GM06990 (cell line): ENCODE data around the gene CTNNA3.

Source experiments
- DNase-seq: peaks from one replicate; pipeline ENCODE4 v3.0.0-alpha.2; 2011; ENCODE audit not compliant: insufficient read length; ENCODE audit errors: extremely low read depth
- H3K27me3 ChIP-seq: replicated peaks from 2 replicates; pipeline ENCODE4 v1.6.0; 2011; ENCODE audit warnings: low read length; ENCODE audit not compliant: control insufficient read depth, insufficient read depth
- H3K36me3 ChIP-seq: 2 replicates; pipeline ENCODE4 v1.5.1; 2011; ENCODE audit warnings: low read length; ENCODE audit not compliant: control insufficient read depth, insufficient read depth
- H3K4me3 ChIP-seq: replicated peaks from 2 replicates; pipeline ENCODE4 v1.5.1; 2011; ENCODE audit warnings: low read depth, mild to moderate bottlenecking, control low read depth, low read length
- TF ChIP-seq, protein P1 (sequence below): IDR thresholded peaks from 2 replicates; pipeline ENCODE4 v1.5.1; 2011; ENCODE audit warnings: low read length, control low read depth, mild to moderate bottlenecking, inconsistent platforms; ENCODE audit not compliant: insufficient read depth, poor library complexity, severe bottlenecking

The CTNNA3 gene

GRCh38 chr10:65949526-65949925 is 1746.5 kb downstream of the CTNNA3 start:
- Histone ChIP-seq H3K4me3 (no peak overlapping the region), H3K36me3 (no peaks in the 10 kb centered on the region), H3K27me3 (no peaks in the 10 kb centered on the region)
- DNase-seq: no peak
- TF ChIP-seq, protein P1, sequence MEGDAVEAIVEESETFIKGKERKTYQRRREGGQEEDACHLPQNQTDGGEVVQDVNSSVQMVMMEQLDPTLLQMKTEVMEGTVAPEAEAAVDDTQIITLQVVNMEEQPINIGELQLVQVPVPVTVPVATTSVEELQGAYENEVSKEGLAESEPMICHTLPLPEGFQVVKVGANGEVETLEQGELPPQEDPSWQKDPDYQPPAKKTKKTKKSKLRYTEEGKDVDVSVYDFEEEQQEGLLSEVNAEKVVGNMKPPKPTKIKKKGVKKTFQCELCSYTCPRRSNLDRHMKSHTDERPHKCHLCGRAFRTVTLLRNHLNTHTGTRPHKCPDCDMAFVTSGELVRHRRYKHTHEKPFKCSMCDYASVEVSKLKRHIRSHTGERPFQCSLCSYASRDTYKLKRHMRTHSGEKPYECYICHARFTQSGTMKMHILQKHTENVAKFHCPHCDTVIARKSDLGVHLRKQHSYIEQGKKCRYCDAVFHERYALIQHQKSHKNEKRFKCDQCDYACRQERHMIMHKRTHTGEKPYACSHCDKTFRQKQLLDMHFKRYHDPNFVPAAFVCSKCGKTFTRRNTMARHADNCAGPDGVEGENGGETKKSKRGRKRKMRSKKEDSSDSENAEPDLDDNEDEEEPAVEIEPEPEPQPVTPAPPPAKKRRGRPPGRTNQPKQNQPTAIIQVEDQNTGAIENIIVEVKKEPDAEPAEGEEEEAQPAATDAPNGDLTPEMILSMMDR: no peak

GRCh38 chr10:65945061-65945460 is 1750.9 kb downstream of the CTNNA3 start:
- no peaks in the 10 kb centered on the region for H3K27me3 ChIP-seq
- TF ChIP-seq, protein P1: no peak
- no peak for DNase-seq
- no peaks in the 10 kb centered on the region for H3K36me3 ChIP-seq
- no peak overlapping the region for H3K4me3 ChIP-seq

- DNase-seq: no peak
- Histone ChIP-seq H3K4me3 (no peak overlapping the region), H3K27me3 (no peaks in the 10 kb centered on the region), H3K36me3 (no peaks in the 10 kb centered on the region)
- TF ChIP-seq, protein P1: no peak
Observed at GRCh38 chr10:65943451-65943850, 1752.5 kb downstream of the CTNNA3 start.

GRCh38 chr10:65940816-65941662 is 1755.0 kb downstream of the CTNNA3 start:
- no peak for DNase-seq

DNA sequence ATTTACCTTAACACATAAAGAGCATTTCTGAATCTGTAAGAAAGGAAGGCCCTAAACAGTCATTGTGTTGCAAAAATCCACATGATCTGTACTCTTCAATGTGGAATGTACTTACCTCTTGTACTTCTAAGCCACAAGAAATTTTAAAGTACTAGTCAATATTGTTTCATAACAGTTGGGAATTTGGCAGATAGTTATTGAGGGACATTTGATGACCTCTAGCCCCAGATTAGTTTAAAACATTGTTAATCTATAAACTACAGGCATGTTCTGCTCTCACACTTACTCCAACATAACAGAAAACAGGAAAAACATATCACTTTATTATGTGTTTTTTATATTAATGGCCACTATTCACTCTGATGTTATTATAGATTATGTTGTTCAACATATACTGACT is 1755.9 kb downstream of the CTNNA3 start:
- TF ChIP-seq, protein P1: no peak
- Histone ChIP-seq H3K36me3 (no peaks in the 10 kb centered on the region), H3K27me3 (no peaks in the 10 kb centered on the region), H3K4me3 (no peak overlapping the region)
- no peak for DNase-seq

More at GRCh38 chr10:65940816-65941662, 1755.0 kb downstream of the CTNNA3 start:
- H3K27me3 ChIP-seq: no peaks in the 10 kb centered on the region
- no peaks in the 10 kb centered on the region for H3K36me3 ChIP-seq
- no peak overlapping the region for H3K4me3 ChIP-seq
- TF ChIP-seq, protein P1: no peak
